Liver (tissue), 9 donors: ENCODE data around the gene RHAG. TPM values are rescaled to one million over a fixed set of nuclear protein-coding genes. Genes with fewer than 3 reads are reported as not detected.

Experiments used
- DNase-seq: peaks from one replicate; pipeline ENCODE4 v3.0.0-alpha.2; 2017; ENCODE audit warnings: low spot score
- H3K27ac ChIP-seq, 2 donors: one replicate each; pipeline ENCODE4 v1.7.0; 2013; ENCODE audit warnings: inconsistent platforms in 2 of 2, low read length in 2 of 2, control low read depth in 1 of 2, low read depth in 1 of 2, mild to moderate bottlenecking in 1 of 2
- H3K27me3 ChIP-seq, 4 donors: one replicate each; pipeline versions ENCODE4 v1.6.1 to v1.7.0; 2013; ENCODE audit warnings: low read length in 3 of 4, inconsistent platforms in 1 of 4, mild to moderate bottlenecking in 1 of 4, moderate library complexity in 1 of 4; ENCODE audit not compliant: control insufficient read depth in 4 of 4, insufficient read depth in 4 of 4
- H3K36me3 ChIP-seq, 4 donors: one replicate each; pipeline versions ENCODE4 v1.6.1 to v1.7.0; 2013; ENCODE audit warnings: low read length in 3 of 4, mild to moderate bottlenecking in 3 of 4, low read depth in 1 of 4, moderate library complexity in 1 of 4; ENCODE audit not compliant: control insufficient read depth in 4 of 4, insufficient read depth in 3 of 4
- H3K4me1 ChIP-seq, 4 donors: one replicate each; pipeline versions ENCODE4 v1.6.1 to v1.7.0; 2013; ENCODE audit warnings: low read length in 3 of 4, mild to moderate bottlenecking in 3 of 4, moderate library complexity in 1 of 4; ENCODE audit not compliant: control insufficient read depth in 4 of 4, insufficient read depth in 4 of 4
- H3K4me3 ChIP-seq, 3 donors: one replicate each; pipeline versions ENCODE4 v1.6.1 to v1.7.0; 2013; ENCODE audit warnings: low read length in 3 of 3, control low read depth in 1 of 3, low read depth in 1 of 3, mild to moderate bottlenecking in 1 of 3
- H3K9ac ChIP-seq, 2 donors: one replicate each; pipeline ENCODE4 v1.7.0; 2013; ENCODE audit warnings: low read length in 2 of 2, mild to moderate bottlenecking in 2 of 2, moderate library complexity in 2 of 2, control low read depth in 1 of 2, low read depth in 1 of 2
- H3K9me3 ChIP-seq, 4 donors: one replicate each; pipeline versions ENCODE4 v1.6.1 to v1.7.0; 2013; ENCODE audit warnings: low read length in 3 of 4; ENCODE audit not compliant: control insufficient read depth in 4 of 4
- EGR1 ChIP-seq, 2 donors: IDR thresholded peaks; 2 replicates each; pipeline ENCODE4 v1.6.1; 2016 to 2018; ENCODE audit warnings: antibody characterized with exemption in 2 of 2, low read depth in 2 of 2
- FOXA1 ChIP-seq: IDR thresholded peaks from 2 replicates; pipeline ENCODE4 v1.6.1; 2016; ENCODE audit warnings: antibody characterized with exemption
- HNF4G ChIP-seq: IDR thresholded peaks from 2 replicates; pipeline ENCODE4 v1.6.1; 2016; ENCODE audit warnings: antibody characterized with exemption
- JUND ChIP-seq, 2 donors: IDR thresholded peaks; 2 replicates each; pipeline ENCODE4 v1.6.1; 2016; ENCODE audit warnings: antibody characterized with exemption in 2 of 2
- MAX ChIP-seq: IDR thresholded peaks from 2 replicates; pipeline ENCODE4 v1.6.1; 2016; ENCODE audit warnings: antibody characterized with exemption
- NR2F2 ChIP-seq: IDR thresholded peaks from 2 replicates; pipeline ENCODE4 v1.6.1; 2016; ENCODE audit warnings: antibody characterized with exemption
- RAD21 ChIP-seq, 2 donors: IDR thresholded peaks; 2 replicates each; pipeline ENCODE4 v1.6.1; 2016; ENCODE audit warnings: antibody characterized with exemption in 2 of 2, mild to moderate bottlenecking in 2 of 2
- RXRA ChIP-seq, 2 donors: IDR thresholded peaks; 2 replicates each; pipeline ENCODE4 v1.6.1; 2017 to 2018; ENCODE audit warnings: antibody characterized with exemption in 2 of 2, mild to moderate bottlenecking in 1 of 2
- SP1 ChIP-seq: IDR thresholded peaks from 2 replicates; pipeline ENCODE4 v1.6.1; 2018; ENCODE audit warnings: antibody characterized with exemption, mild to moderate bottlenecking
- TAF1 ChIP-seq: conservative IDR thresholded peaks from 2 replicates; pipeline ENCODE4 v1.6.1; 2016; ENCODE audit warnings: antibody characterized with exemption, mild to moderate bottlenecking
- YY1 ChIP-seq: IDR thresholded peaks from 2 replicates; pipeline ENCODE4 v1.6.1; 2016; ENCODE audit warnings: antibody characterized with exemption, mild to moderate bottlenecking
- ZBTB33 ChIP-seq: IDR thresholded peaks from 2 replicates; pipeline ENCODE4 v1.6.1; 2016; ENCODE audit warnings: antibody characterized with exemption
- WGBS: extraction: QIAGEN DNeasy Blood & Tissue Kit; methylation state at CpG from one replicate; pipeline ENCODE4 v1.1.7; 2013; 5-methylcytosine and 5-hydroxymethylcytosine counted together
- polyA plus RNA-seq, 2 donors: library from polyadenylated mRNA; stranded (reverse) in 1 of 2; unstranded in 1 of 2; fragments of 200-250 nt in 1 of 2; fragments of >200 nt in 1 of 2; fragmentation: Nextera tagmentation in 1 of 2; extraction: Ambion mirVana in 1 of 2; gene quantifications; one replicate each; pipeline versions ENCODE4 v1.2.1 to v1.2.3, GENCODE V29; 2013 to 2015
- total RNA-seq, 2 donors: library from RNA; depleted of rRNA; stranded (reverse); fragments of >200 nt; gene quantifications; one replicate each; pipeline ENCODE4 v1.2.3, GENCODE V29; 2014
- TF ChIP-seq, protein P1 (sequence below): IDR thresholded peaks from 2 replicates; pipeline ENCODE4 v1.6.1; 2016; ENCODE audit warnings: antibody characterized with exemption, mild to moderate bottlenecking
- TF ChIP-seq, protein P2 (sequence below): IDR thresholded peaks from 2 replicates; pipeline ENCODE4 v1.6.1; 2016; ENCODE audit warnings: antibody characterized with exemption
- donor health status: healthy.
- donor health status: healthy.
- donor health status: healthy.
- donor health status: healthy.
- donor health status: healthy.

Gene RHAG
- total and polyA plus RNA-seq, 4 donors, result 0.07 to 345 TPM; not detected in 2

- no peak for DNase-seq
- 93% methylated on average over 1 of the region's 1 CpG for WGBS
- Histone ChIP-seq H3K4me1 (no peaks in the 10 kb centered on the region), H3K4me3 (no peak overlapping the region), H3K36me3 (no peaks in the 10 kb centered on the region), H3K9ac (no peak overlapping the region), H3K27me3 (no peaks in the 10 kb centered on the region), H3K27ac (no peak overlapping the region), H3K9me3 (no peaks in the 10 kb centered on the region)
- TF ChIP-seq RXRA (IDR thresholded peaks at IDR 0.05), result no peak
Measured at GRCh38 chr6:49653942-49654341, 17.3 kb upstream of the RHAG start.

GRCh38 chr6:49653438-49653837 lies 16.8 kb upstream of the RHAG start:
- no peaks in the 10 kb centered on the region for H3K36me3 ChIP-seq
- no peak overlapping the region for H3K4me3 ChIP-seq
- TF ChIP-seq TAF1, result no peak
- TF ChIP-seq EGR1 (IDR thresholded peaks at IDR 0.05; ENCODE audit: low read depth in 2 of 2), result no peak
- TF ChIP-seq RAD21 (IDR thresholded peaks at IDR 0.05), result no peak
- no peak for TF ChIP-seq NR2F2
- no peak for TF ChIP-seq RXRA (IDR thresholded peaks at IDR 0.05)
- TF ChIP-seq YY1, result no peak
- no peak overlapping the region for H3K9ac ChIP-seq
- no peaks in the 10 kb centered on the region for H3K4me1 ChIP-seq
- no peaks in the 10 kb centered on the region for H3K27me3 ChIP-seq
- WGBS, result 64% methylated on average over 2 of the region's 2 CpGs
- no peaks in the 10 kb centered on the region for H3K9me3 ChIP-seq
- H3K27ac ChIP-seq, result no peak overlapping the region
- DNase-seq, result no peak

DNA sequence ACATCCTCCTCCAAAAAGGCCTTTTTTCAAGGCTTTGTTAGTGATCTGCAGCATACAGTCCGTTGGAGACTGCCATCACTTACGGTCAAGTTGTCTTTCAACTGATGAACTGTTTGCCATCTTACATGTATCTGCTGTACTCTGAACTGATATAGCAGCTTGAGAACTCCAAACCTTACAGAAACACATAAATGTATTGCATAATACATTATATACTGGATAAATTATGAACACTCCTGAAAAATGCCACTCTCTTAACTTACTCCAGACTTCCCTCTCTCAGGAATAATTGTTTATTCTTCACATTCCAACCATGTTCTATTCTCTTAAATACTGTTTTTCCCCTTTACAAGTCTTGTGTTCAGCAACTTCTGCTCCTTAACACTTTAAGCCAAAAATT lies 14.6 kb upstream of the RHAG start:
- no peaks in the 10 kb centered on the region for H3K9me3 ChIP-seq
- TF ChIP-seq, protein P1, sequence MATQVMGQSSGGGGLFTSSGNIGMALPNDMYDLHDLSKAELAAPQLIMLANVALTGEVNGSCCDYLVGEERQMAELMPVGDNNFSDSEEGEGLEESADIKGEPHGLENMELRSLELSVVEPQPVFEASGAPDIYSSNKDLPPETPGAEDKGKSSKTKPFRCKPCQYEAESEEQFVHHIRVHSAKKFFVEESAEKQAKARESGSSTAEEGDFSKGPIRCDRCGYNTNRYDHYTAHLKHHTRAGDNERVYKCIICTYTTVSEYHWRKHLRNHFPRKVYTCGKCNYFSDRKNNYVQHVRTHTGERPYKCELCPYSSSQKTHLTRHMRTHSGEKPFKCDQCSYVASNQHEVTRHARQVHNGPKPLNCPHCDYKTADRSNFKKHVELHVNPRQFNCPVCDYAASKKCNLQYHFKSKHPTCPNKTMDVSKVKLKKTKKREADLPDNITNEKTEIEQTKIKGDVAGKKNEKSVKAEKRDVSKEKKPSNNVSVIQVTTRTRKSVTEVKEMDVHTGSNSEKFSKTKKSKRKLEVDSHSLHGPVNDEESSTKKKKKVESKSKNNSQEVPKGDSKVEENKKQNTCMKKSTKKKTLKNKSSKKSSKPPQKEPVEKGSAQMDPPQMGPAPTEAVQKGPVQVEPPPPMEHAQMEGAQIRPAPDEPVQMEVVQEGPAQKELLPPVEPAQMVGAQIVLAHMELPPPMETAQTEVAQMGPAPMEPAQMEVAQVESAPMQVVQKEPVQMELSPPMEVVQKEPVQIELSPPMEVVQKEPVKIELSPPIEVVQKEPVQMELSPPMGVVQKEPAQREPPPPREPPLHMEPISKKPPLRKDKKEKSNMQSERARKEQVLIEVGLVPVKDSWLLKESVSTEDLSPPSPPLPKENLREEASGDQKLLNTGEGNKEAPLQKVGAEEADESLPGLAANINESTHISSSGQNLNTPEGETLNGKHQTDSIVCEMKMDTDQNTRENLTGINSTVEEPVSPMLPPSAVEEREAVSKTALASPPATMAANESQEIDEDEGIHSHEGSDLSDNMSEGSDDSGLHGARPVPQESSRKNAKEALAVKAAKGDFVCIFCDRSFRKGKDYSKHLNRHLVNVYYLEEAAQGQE, result no peak
- TF ChIP-seq, protein P2, sequence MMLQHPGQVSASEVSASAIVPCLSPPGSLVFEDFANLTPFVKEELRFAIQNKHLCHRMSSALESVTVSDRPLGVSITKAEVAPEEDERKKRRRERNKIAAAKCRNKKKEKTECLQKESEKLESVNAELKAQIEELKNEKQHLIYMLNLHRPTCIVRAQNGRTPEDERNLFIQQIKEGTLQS, result no peak
- TF ChIP-seq RAD21 (IDR thresholded peaks at IDR 0.05) (no peak), ZBTB33 (no peak), RXRA (IDR thresholded peaks at IDR 0.05) (no peak), FOXA1 (no peak), JUND (IDR thresholded peaks at IDR 0.05) (no peak), HNF4G (no peak), SP1 (no peak), MAX (no peak)
- H3K4me1 ChIP-seq, result no peaks in the 10 kb centered on the region
- H3K4me3 ChIP-seq, result no peak overlapping the region
- H3K9ac ChIP-seq, result no peak overlapping the region
- no peaks in the 10 kb centered on the region for H3K27me3 ChIP-seq
- WGBS, result 84% methylated on average over 2 of the region's 2 CpGs
- no peak overlapping the region for H3K27ac ChIP-seq
- DNase-seq, result no peak
- no peaks in the 10 kb centered on the region for H3K36me3 ChIP-seq
